H1 (cell line): ENCODE data around the gene LGI4. TPM values are rescaled to one million over a fixed set of nuclear protein-coding genes. Genes with fewer than 3 reads are reported as not detected.

Experiments
- polyA plus RNA-seq, 7 experiments: library from polyadenylated mRNA; depleted of rRNA in 3 of 7; stranded (reverse) in 5 of 7; unstranded in 2 of 7; fragments of >200 nt in 5 of 7; fragments of 200-250 nt in 2 of 7; gene quantifications; 1 replicate in 5 of 7; 2 replicates in 1 of 7; 4 replicates in 1 of 7; pipeline versions ENCODE4 v1.2.1 to v1.2.3, GENCODE V29; 2011 to 2013; ENCODE audit warnings: missing spikeins in 2 of 7, mixed read lengths in 2 of 7
- total RNA-seq: library from RNA; stranded (reverse); fragmentation: NEBNext Ultra II Directional; extraction: Animal tissue kit (Norgen Biotek cat#: 25700); gene quantifications from 2 replicates; pipeline ENCODE4 v1.2.1, GENCODE V29; 2021
- TF ChIP-seq, protein P1 (sequence below): fragments of 300-600 bp; sonication (generic); IDR thresholded peaks from 2 replicates; pipeline ENCODE4 v1.7.1; 2012; ENCODE audit warnings: low read length, moderate library complexity, mild to moderate bottlenecking, inconsistent platforms; ENCODE audit not compliant: insufficient replicate concordance

Gene LGI4
- total and polyA plus RNA-seq, 2 of the 8 experiments (the other 6 are each of a cell fraction or from before 2014, with no cell fraction given), result 2.0 to 8.2 TPM

DNA sequence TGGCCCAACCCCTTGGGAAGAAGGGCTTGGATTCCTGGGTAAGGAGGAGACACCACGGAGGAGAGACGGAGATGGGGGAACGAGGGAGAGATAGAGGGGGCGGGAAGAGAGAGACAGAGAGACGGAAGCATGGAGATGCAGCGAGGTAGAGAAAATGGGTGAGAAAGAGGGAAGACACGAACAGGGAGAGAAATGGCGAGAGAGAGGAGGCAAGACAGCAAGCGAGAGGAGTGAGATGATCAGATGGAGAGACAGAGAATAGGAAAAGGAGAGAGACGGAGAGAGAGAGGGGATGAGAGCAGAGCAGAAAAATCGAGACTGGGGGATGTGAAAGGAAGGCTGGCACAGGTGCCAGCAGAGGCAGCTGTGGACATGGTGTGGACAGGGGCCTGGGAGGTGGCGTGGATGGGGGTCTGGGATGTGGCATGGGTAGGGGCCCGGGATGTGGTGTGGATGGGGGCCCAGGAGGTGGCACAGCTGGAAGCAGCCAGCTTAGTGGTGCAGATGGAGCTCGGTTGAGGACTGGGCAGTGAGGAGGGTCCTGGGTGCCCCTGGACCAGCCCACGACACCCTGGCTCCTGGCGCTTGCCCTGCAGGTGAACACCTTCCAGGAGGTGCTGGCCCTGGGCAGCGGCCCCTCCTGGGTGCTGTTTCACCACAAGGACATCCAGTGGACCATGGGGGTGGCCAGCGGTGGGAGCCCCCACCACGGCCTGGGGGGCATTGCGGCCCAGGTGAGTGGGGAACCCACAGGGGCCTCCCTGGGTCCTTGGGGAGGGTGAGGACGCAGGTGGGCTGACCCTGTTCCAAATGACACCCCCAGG is 59.4 kb downstream of the LGI4 start (continued):
- TF ChIP-seq, protein P1, sequence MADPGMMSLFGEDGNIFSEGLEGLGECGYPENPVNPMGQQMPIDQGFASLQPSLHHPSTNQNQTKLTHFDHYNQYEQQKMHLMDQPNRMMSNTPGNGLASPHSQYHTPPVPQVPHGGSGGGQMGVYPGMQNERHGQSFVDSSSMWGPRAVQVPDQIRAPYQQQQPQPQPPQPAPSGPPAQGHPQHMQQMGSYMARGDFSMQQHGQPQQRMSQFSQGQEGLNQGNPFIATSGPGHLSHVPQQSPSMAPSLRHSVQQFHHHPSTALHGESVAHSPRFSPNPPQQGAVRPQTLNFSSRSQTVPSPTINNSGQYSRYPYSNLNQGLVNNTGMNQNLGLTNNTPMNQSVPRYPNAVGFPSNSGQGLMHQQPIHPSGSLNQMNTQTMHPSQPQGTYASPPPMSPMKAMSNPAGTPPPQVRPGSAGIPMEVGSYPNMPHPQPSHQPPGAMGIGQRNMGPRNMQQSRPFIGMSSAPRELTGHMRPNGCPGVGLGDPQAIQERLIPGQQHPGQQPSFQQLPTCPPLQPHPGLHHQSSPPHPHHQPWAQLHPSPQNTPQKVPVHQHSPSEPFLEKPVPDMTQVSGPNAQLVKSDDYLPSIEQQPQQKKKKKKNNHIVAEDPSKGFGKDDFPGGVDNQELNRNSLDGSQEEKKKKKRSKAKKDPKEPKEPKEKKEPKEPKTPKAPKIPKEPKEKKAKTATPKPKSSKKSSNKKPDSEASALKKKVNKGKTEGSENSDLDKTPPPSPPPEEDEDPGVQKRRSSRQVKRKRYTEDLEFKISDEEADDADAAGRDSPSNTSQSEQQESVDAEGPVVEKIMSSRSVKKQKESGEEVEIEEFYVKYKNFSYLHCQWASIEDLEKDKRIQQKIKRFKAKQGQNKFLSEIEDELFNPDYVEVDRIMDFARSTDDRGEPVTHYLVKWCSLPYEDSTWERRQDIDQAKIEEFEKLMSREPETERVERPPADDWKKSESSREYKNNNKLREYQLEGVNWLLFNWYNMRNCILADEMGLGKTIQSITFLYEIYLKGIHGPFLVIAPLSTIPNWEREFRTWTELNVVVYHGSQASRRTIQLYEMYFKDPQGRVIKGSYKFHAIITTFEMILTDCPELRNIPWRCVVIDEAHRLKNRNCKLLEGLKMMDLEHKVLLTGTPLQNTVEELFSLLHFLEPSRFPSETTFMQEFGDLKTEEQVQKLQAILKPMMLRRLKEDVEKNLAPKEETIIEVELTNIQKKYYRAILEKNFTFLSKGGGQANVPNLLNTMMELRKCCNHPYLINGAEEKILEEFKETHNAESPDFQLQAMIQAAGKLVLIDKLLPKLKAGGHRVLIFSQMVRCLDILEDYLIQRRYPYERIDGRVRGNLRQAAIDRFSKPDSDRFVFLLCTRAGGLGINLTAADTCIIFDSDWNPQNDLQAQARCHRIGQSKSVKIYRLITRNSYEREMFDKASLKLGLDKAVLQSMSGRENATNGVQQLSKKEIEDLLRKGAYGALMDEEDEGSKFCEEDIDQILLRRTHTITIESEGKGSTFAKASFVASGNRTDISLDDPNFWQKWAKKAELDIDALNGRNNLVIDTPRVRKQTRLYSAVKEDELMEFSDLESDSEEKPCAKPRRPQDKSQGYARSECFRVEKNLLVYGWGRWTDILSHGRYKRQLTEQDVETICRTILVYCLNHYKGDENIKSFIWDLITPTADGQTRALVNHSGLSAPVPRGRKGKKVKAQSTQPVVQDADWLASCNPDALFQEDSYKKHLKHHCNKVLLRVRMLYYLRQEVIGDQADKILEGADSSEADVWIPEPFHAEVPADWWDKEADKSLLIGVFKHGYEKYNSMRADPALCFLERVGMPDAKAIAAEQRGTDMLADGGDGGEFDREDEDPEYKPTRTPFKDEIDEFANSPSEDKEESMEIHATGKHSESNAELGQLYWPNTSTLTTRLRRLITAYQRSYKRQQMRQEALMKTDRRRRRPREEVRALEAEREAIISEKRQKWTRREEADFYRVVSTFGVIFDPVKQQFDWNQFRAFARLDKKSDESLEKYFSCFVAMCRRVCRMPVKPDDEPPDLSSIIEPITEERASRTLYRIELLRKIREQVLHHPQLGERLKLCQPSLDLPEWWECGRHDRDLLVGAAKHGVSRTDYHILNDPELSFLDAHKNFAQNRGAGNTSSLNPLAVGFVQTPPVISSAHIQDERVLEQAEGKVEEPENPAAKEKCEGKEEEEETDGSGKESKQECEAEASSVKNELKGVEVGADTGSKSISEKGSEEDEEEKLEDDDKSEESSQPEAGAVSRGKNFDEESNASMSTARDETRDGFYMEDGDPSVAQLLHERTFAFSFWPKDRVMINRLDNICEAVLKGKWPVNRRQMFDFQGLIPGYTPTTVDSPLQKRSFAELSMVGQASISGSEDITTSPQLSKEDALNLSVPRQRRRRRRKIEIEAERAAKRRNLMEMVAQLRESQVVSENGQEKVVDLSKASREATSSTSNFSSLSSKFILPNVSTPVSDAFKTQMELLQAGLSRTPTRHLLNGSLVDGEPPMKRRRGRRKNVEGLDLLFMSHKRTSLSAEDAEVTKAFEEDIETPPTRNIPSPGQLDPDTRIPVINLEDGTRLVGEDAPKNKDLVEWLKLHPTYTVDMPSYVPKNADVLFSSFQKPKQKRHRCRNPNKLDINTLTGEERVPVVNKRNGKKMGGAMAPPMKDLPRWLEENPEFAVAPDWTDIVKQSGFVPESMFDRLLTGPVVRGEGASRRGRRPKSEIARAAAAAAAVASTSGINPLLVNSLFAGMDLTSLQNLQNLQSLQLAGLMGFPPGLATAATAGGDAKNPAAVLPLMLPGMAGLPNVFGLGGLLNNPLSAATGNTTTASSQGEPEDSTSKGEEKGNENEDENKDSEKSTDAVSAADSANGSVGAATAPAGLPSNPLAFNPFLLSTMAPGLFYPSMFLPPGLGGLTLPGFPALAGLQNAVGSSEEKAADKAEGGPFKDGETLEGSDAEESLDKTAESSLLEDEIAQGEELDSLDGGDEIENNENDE, result no peak
